Activated T-helper 9 cell treated with anti-CD3 and anti-CD28 coated beads, Interleukin-2, amount 50 U/mL, for 16 hours (primary cell): ENCODE measurements around the gene GSTM5.
A peak's percentile ranks its signal among the peaks of the same experiment; 100 is the strongest.
"Not testable (repeated sequence)": the region's sequence is repeated elsewhere in the genome, so short reads cannot be mapped to it uniquely, and the experiment has no call there.

Experiments used
- DNase-seq: peaks from one replicate; pipeline ENCODE4 v3.0.0-alpha.2; 2020; ENCODE audit warnings: low read depth

GSTM5 gene

GRCh38 chr1:109711593-109712320, at the start of gene GSTM5:
TSS of gene GSTM5 (plus strand) at chr1:109712251. CDS start at chr1:109712313, 62 bp downstream.
- not testable (repeated sequence) for DNase-seq

GRCh38 chr1:109664671-109665070, 47.4 kb upstream of the GSTM5 start:
- no peak for DNase-seq

- DNase-seq, result peak; percentile 76
These were observed 44.5 kb upstream of the GSTM5 start, which contains the start of gene GSTM2 for GRCh38 chr1:109667452-109668122. TSS of gene GSTM2 (plus strand) at chr1:109668057. CDS start at chr1:109668116, 59 bp downstream.

GRCh38 chr1:109668123-109668775, 43.8 kb upstream of the GSTM5 start:
- DNase-seq, result no peak

GRCh38 chr1:109669246-109669948, 42.7 kb upstream of the GSTM5 start:
- DNase-seq, result no peak

- not testable (repeated sequence) for DNase-seq
These were observed 42.1 kb upstream of the GSTM5 start for GRCh38 chr1:109669949-109670302.

GRCh38 chr1:109671067-109671466, 41.0 kb upstream of the GSTM5 start:
- DNase-seq, result no peak

GRCh38 chr1:109673861-109674260, 38.2 kb upstream of the GSTM5 start:
- DNase-seq, result not testable (repeated sequence)

GRCh38 chr1:109676683-109677381, 35.2 kb upstream of the GSTM5 start:
- DNase-seq, result not testable (repeated sequence)

- no peak for DNase-seq
These were observed 34.6 kb upstream of the GSTM5 start for GRCh38 chr1:109677459-109677858.

- DNase-seq, result not testable (repeated sequence)
These were observed 33.4 kb upstream of the GSTM5 start for GRCh38 chr1:109678637-109679036.

- DNase-seq, result not testable (repeated sequence)
These were observed 27.3 kb upstream of the GSTM5 start for GRCh38 chr1:109684777-109685176.

- not testable (repeated sequence) for DNase-seq
These were observed 26.7 kb upstream of the GSTM5 start for GRCh38 chr1:109685399-109685798.

- DNase-seq, result not testable (repeated sequence)
These were observed 26.2 kb upstream of the GSTM5 start for GRCh38 chr1:109685890-109686289.

- not testable (repeated sequence) for DNase-seq
These were observed 24.9 kb upstream of the GSTM5 start for GRCh38 chr1:109687109-109687508.

GRCh38 chr1:109687641-109688499, 24.2 kb upstream of the GSTM5 start, which contains the start of gene GSTM1:
TSS of gene GSTM1 (plus strand) at chr1:109687817. CDS start at chr1:109687874, 57 bp downstream.
- peak; percentile 80 for DNase-seq

- no peak for DNase-seq
These were observed 22.1 kb upstream of the GSTM5 start for GRCh38 chr1:109689844-109690405.

- DNase-seq, result no peak
These were observed 20.3 kb upstream of the GSTM5 start for GRCh38 chr1:109691759-109692158.

- not testable (repeated sequence) for DNase-seq
These were observed 17.7 kb upstream of the GSTM5 start for GRCh38 chr1:109694400-109694799.

GRCh38 chr1:109695138-109695537, 16.9 kb upstream of the GSTM5 start:
- not testable (repeated sequence) for DNase-seq
